GM12878 (cell line): ENCODE results near the gene MCAT.

ENCODE experiments used
- CREM ChIP-seq: IDR thresholded peaks from 2 replicates; pipeline ENCODE4 v1.6.1; 2014; ENCODE audit warnings: antibody characterized with exemption, low read depth
- KDM1A ChIP-seq: fragments of 200-600 bp; sonication (generic); IDR thresholded peaks from 2 replicates; pipeline ENCODE4 v1.6.1; 2016; ENCODE audit warnings: borderline replicate concordance
- RELA ChIP-seq: fragments of 450-650 bp; IDR thresholded peaks from 2 replicates; pipeline ENCODE4 v1.8.0; 2014; ENCODE audit warnings: borderline replicate concordance; ENCODE audit not compliant: partially characterized antibody
- SPI1 ChIP-seq: IDR thresholded peaks from 2 replicates; pipeline ENCODE4 v1.6.1; 2011; ENCODE audit warnings: low read depth, mild to moderate bottlenecking, low read length, moderate library complexity, borderline replicate concordance; ENCODE audit not compliant: insufficient read depth
- TAF1 ChIP-seq: IDR thresholded peaks from 2 replicates; pipeline ENCODE4 v1.6.1; 2011; ENCODE audit warnings: mild to moderate bottlenecking, low read depth, low read length, borderline replicate concordance

DNA sequence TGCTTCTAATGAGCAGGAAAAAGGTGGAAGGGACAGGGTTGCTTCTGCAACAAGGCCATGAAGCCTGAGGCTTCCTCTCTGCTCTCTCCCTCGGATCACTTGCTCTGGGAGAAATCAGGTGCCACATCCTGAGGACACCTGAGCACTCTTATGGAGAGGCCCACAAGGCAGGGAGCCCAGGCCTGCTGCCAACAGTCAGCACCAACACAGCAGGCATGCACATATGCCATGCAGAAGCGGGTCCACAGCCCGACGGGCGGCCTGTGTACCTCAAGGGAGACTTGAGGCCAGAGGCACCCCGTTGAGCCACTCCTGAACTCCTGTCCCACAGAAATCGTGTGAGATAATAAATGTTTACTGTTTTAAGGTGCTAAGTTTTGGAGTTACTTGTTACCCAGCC, 34.3 kb upstream of the MCAT start:
- no peak for TF ChIP-seq CREM
- no peak for TF ChIP-seq SPI1
- TF ChIP-seq TAF1, result no peak
- TF ChIP-seq KDM1A, result no peak
- TF ChIP-seq RELA, result no peak
